Activated CD8-positive, alpha-beta memory T cell treated with anti-CD3 and anti-CD28 coated beads, Interleukin-2, amount 10 ng/mL, durations not matched to agents 7 days and 5 days (primary cell): ENCODE results near the gene SORBS1. TPM values are rescaled to one million over a fixed set of nuclear protein-coding genes. Genes with fewer than 3 reads are reported as not detected.

Source experiments
- ATAC-seq: fragments of 150-1000 bp; cut with Tn5 transposase; one replicate; pipeline ENCODE4 v1.10.0; 2021; ENCODE audit warnings: moderate library complexity
- CTCF ChIA-PET: fragments of 350-600 bp; sonication (Branson Sonifier 250); formaldehyde crosslinking; loops from one replicate; lab custom pipeline; 2021; ENCODE audit warnings: antibody characterized with exemption; lab: Charles Lee
- DNase-seq: peaks from one replicate; pipeline ENCODE4 v3.0.0-alpha.2; 2020
- H3K27ac Mint-ChIP-seq: one replicate; pipeline ENCODE4 v1.8.0; 2021; ENCODE audit warnings: mild to moderate bottlenecking, mixed read lengths
- H3K27me3 Mint-ChIP-seq: one replicate; pipeline ENCODE4 v1.8.0; 2021; ENCODE audit warnings: mixed read lengths
- H3K36me3 Mint-ChIP-seq: one replicate; pipeline ENCODE4 v1.8.0; 2021; ENCODE audit warnings: mild to moderate bottlenecking, mixed read lengths
- H3K4me1 Mint-ChIP-seq: one replicate; pipeline ENCODE4 v1.8.0; 2021; ENCODE audit warnings: mixed read lengths
- H3K4me3 Mint-ChIP-seq: one replicate; pipeline ENCODE4 v1.8.0; 2021; ENCODE audit warnings: mild to moderate bottlenecking, moderate library complexity, mixed read lengths
- H3K9me3 Mint-ChIP-seq: one replicate; pipeline ENCODE4 v1.8.0; 2022; ENCODE audit warnings: low read depth, mixed read lengths
- total RNA-seq, 2 experiments: library from RNA; stranded (reverse); gene quantifications; one replicate each; pipeline ENCODE4 v1.2.3, GENCODE V29; 2021

The SORBS1 gene
- total RNA-seq, 2 experiments from 2014 or later, result 0.47 to 0.89 TPM

GRCh38 chr10:95327367-95327766 lies 233.8 kb downstream of the SORBS1 start:
- CTCF ChIA-PET, result no interaction called here
- H3K27ac Mint-ChIP-seq, result no peak overlapping the region
- H3K4me1 Mint-ChIP-seq, result peaks cover 11% of the 10 kb centered on the region
- H3K27me3 Mint-ChIP-seq, result peaks cover 9% of the 10 kb centered on the region
- H3K9me3 Mint-ChIP-seq, result no peaks in the 10 kb centered on the region
- no peak overlapping the region for H3K4me3 Mint-ChIP-seq
- H3K36me3 Mint-ChIP-seq, result no peaks in the 10 kb centered on the region
- ATAC-seq, result no peak
- no peak for DNase-seq

GRCh38 chr10:95326396-95326795 lies 234.8 kb downstream of the SORBS1 start:
- CTCF ChIA-PET, result interaction anchor here (0.6 kb wide), 1 partner anchor 27 kb away, joined by 3 read pairs; no protein-coding TSS in a partner anchor

DNA sequence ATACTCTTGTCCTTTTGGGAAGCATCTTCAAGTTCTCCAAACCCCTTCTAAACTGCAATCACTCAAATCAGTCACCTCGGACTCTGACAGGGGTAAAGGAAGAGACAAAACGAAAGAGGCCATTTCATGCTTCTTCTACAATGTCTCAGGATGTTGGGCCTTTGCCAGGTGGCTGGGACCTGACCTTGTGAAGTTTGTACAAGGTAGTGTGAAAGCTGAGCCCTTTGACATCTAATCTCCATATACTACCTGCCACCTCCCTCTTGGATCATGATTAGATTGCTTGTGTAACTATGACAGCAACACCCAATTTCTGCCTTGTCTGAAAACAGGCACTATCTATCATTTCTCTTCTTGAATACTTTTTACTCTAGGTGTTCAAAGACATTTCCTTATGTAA lies 235.3 kb downstream of the SORBS1 start:
- ATAC-seq (no peak), DNase-seq (no peak)
- no peak overlapping the region for H3K4me3 Mint-ChIP-seq
- H3K27ac Mint-ChIP-seq, result no peak overlapping the region
- H3K9me3 Mint-ChIP-seq, result no peaks in the 10 kb centered on the region
- H3K36me3 Mint-ChIP-seq, result no peaks in the 10 kb centered on the region
- CTCF ChIA-PET, result no interaction called here
- H3K27me3 Mint-ChIP-seq, result peaks cover 12% of the 10 kb centered on the region
- H3K4me1 Mint-ChIP-seq, result peaks cover 11% of the 10 kb centered on the region

More at GRCh38 chr10:95326396-95326795, 234.8 kb downstream of the SORBS1 start:
- Mint-ChIP-seq H3K27ac (no peak overlapping the region), H3K27me3 (peaks cover 8% of the 10 kb centered on the region), H3K9me3 (no peaks in the 10 kb centered on the region), H3K4me1 (peaks cover 11% of the 10 kb centered on the region), H3K36me3 (no peaks in the 10 kb centered on the region), H3K4me3 (no peak overlapping the region)
- no peak for DNase-seq
- no peak for ATAC-seq

GRCh38 chr10:95324436-95325268 lies 236.5 kb downstream of the SORBS1 start:
- no peaks in the 10 kb centered on the region for H3K9me3 Mint-ChIP-seq
- H3K27me3 Mint-ChIP-seq, result peaks cover 20% of the 10 kb centered on the region
- CTCF ChIA-PET, result no interaction called here
- DNase-seq (no peak), ATAC-seq (no peak)
- no peaks in the 10 kb centered on the region for H3K36me3 Mint-ChIP-seq
- no peak overlapping the region for H3K4me3 Mint-ChIP-seq
- H3K27ac Mint-ChIP-seq, result no peak overlapping the region
- peaks cover 7% of the 10 kb centered on the region for H3K4me1 Mint-ChIP-seq

DNA sequence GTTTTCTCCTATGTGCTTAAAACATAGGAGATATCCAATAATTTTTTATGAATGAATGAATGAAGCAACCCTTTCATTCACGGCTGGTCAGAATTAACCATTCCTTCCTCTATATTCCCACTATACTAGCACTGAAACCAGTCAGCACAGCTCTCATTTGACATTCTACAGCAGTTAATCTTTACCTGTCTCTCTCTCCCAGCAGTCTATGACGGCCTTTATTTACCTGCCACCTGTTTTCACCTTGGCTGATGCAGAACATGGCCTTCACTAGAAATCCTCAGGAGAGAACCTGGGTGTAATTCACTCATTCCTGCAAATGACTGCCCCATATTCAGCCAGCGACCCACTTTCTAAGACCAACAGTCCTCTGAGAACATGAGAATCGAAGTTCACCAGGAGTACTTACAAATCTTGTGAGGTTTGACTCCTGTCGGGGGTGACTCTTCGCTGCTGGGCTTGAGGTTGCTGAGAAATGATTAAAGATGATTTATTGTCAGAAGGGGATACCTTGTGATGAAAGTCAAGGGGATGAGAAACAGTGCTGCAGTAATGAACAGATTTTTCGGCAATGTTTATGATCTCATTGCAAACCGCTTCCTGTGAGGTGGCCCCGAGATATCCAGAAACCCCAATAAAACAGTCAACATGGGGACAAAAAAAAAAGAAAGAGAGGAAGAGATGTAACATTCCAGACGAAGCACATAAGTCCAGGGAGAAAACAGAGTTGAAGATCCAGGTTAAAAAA lies 239.4 kb downstream of the SORBS1 start:
- no peak for ATAC-seq
- Mint-ChIP-seq H3K27ac (no peak overlapping the region), H3K36me3 (no peaks in the 10 kb centered on the region), H3K27me3 (peaks cover 23% of the 10 kb centered on the region), H3K9me3 (no peaks in the 10 kb centered on the region), H3K4me3 (no peak overlapping the region), H3K4me1 (no peaks in the 10 kb centered on the region)
- CTCF ChIA-PET, result no interaction called here
- no peak for DNase-seq

- no peaks in the 10 kb centered on the region for H3K36me3 Mint-ChIP-seq
- DNase-seq (no peak), ATAC-seq (no peak)
- H3K4me3 Mint-ChIP-seq, result no peak overlapping the region
- H3K27me3 Mint-ChIP-seq, result peaks cover 28% of the 10 kb centered on the region
- H3K4me1 Mint-ChIP-seq, result no peaks in the 10 kb centered on the region
- CTCF ChIA-PET, result interaction anchor here (0.7 kb wide), 1 partner anchor 44 kb away, joined by 4 read pairs; no protein-coding TSS in a partner anchor
- no peak overlapping the region for H3K27ac Mint-ChIP-seq
- H3K9me3 Mint-ChIP-seq, result no peaks in the 10 kb centered on the region
Measured at GRCh38 chr10:95319239-95319638, 241.9 kb downstream of the SORBS1 start.

DNA sequence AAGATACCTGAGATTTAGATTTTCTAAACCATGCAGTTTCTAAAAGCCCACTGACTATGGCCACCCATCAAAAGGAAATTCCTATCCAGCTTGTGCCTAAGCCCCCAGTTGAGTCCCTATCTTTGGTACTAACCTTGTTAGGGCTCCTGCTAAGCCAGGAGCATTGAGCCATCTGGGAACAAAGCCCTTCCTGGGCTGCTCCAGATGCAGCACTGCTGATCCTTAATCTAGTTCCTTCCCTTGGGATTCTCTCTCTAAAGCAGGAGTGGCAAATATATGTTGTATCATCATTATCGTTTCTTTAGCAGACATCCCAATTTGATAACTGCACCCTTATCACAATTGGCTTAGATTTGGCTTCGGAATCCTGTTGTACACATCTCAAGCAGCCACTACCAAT lies 245.7 kb downstream of the SORBS1 start:
- no peak overlapping the region for H3K27ac Mint-ChIP-seq
- ATAC-seq, result no peak
- H3K4me1 Mint-ChIP-seq, result no peaks in the 10 kb centered on the region
- no peaks in the 10 kb centered on the region for H3K36me3 Mint-ChIP-seq
- H3K4me3 Mint-ChIP-seq, result no peak overlapping the region
- no peaks in the 10 kb centered on the region for H3K9me3 Mint-ChIP-seq
- CTCF ChIA-PET, result interaction anchor here (0.7 to 1.2 kb wide), 2 partner anchors 47 to 50 kb away, joined by 3 read pairs; no protein-coding TSS in a partner anchor
- no peak for DNase-seq
- peaks cover 18% of the 10 kb centered on the region for H3K27me3 Mint-ChIP-seq

DNA sequence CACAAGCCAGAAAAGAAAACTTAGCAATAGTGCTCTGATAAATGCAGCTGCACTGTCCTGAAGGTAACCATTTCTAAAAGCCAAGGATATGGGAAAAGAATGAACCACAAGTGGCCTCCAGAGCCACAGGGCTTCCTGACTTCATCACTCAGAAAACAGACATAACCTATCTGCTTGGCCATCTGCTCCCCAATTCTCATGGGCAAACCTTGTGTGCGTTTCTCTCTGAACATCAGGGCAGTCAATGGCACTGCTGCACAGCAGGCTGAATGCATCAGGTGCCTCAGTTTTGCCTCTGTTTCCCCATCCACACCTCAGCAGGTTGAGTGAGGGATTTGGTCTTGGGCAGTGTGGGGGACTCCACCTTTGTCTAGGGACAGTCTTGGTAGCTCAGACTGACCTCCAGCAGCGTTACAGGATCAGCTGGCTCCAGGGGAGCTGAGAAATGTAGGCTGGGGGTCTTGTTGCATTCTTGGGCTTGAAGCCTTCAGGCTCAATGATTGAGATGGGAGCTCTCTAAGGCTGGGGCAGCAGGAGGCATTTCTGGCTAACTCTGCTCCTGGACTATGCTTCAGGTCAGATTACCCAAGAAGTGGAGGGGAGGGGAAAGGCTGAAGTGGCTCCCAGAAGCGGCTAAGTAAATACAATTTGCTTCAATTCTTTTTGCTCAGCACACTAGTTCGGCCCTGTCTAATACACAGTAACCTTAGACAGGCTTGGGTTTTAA lies 246.8 kb downstream of the SORBS1 start:
- no peak for ATAC-seq

DNA sequence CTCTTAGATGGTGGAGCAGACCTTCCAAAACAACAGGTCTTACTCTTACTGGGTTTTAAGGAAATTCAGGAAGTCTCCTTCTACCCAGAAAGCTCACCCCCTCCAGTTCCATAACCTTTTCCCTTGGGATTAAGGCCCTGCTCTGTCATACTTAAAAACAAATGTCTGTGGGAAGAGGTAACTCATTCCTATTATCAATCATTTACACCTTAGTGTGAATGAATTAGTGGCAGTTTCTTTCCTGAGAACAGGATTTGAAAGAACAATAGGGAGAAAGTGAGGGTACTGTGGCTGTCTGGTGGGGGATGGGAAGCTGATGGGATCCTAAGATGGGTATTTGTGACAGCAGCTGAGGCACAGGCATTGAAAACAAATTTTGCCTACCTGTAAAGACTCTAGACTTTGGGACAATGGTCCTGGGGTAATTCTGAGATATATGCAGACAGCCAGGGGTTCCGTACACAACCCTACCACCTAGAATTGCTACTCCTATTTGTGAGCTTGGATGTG lies 248.1 kb downstream of the SORBS1 start:
- Mint-ChIP-seq H3K9me3 (no peaks in the 10 kb centered on the region), H3K27me3 (peaks cover 16% of the 10 kb centered on the region), H3K27ac (no peak overlapping the region), H3K4me1 (peaks cover 23% of the 10 kb centered on the region), H3K36me3 (no peaks in the 10 kb centered on the region), H3K4me3 (no peak overlapping the region)
- CTCF ChIA-PET, result no interaction called here
- DNase-seq (no peak), ATAC-seq (no peak)

More for the DNA sequence above, 246.8 kb downstream of the SORBS1 start:
- H3K36me3 Mint-ChIP-seq, result no peaks in the 10 kb centered on the region
- DNase-seq, result peak; percentile 30
- peaks cover 11% of the 10 kb centered on the region for H3K4me1 Mint-ChIP-seq
- peaks cover 17% of the 10 kb centered on the region for H3K27me3 Mint-ChIP-seq
- CTCF ChIA-PET, result no interaction called here
- no peak overlapping the region for H3K4me3 Mint-ChIP-seq
- H3K9me3 Mint-ChIP-seq, result no peaks in the 10 kb centered on the region
- H3K27ac Mint-ChIP-seq, result no peak overlapping the region

DNA sequence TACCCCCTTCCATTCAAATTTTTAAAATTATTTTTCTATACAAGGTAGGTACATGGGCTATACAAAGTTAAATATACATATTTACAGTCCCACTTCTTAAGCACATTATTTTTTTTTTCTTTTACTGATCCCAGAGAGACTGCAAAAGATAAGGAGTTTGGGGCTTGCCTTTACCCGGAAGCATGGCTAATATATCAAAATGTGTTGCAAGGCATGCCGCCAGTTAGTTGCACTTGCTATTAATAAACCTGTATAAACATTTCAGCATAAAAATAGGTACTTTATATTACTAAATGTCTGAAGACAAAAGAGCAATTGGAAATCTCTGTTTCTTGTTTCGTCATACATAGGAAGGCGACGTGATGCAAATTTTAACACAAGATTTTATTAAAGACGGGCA lies 248.9 kb downstream of the SORBS1 start:
- H3K4me3 Mint-ChIP-seq, result no peak overlapping the region
- H3K9me3 Mint-ChIP-seq, result no peaks in the 10 kb centered on the region
- DNase-seq, result no peak
- no peaks in the 10 kb centered on the region for H3K36me3 Mint-ChIP-seq
- no peak for ATAC-seq
- H3K27me3 Mint-ChIP-seq, result peaks cover 17% of the 10 kb centered on the region
- CTCF ChIA-PET, result no interaction called here
- H3K27ac Mint-ChIP-seq, result no peak overlapping the region
- peaks cover 23% of the 10 kb centered on the region for H3K4me1 Mint-ChIP-seq

- no peaks in the 10 kb centered on the region for H3K9me3 Mint-ChIP-seq
- H3K36me3 Mint-ChIP-seq, result no peaks in the 10 kb centered on the region
- H3K27ac Mint-ChIP-seq, result no peak overlapping the region
- CTCF ChIA-PET, result no interaction called here
- ATAC-seq (no peak), DNase-seq (no peak)
- peaks cover 23% of the 10 kb centered on the region for H3K4me1 Mint-ChIP-seq
- peaks cover 27% of the 10 kb centered on the region for H3K27me3 Mint-ChIP-seq
- H3K4me3 Mint-ChIP-seq, result no peak overlapping the region
Measured at GRCh38 chr10:95309958-95310357, 251.2 kb downstream of the SORBS1 start.

- ATAC-seq (peak; percentile 39), DNase-seq (peak; percentile 63)
- Mint-ChIP-seq H3K36me3 (no peaks in the 10 kb centered on the region), H3K9me3 (no peaks in the 10 kb centered on the region), H3K27me3 (peaks cover 25% of the 10 kb centered on the region), H3K4me3 (no peak overlapping the region), H3K27ac (peak overlapping the region; percentile 15), H3K4me1 (peaks cover 23% of the 10 kb centered on the region)
- CTCF ChIA-PET, result interaction anchor here (0.8 to 1.1 kb wide), 4 partner anchors 11 to 57 kb away, joined by 3 read pairs; no protein-coding TSS in a partner anchor
Measured at GRCh38 chr10:95308389-95309302, 252.5 kb downstream of the SORBS1 start.
